Liver (tissue), 9 donors: Measurements from ENCODE around the gene ZNF471. TPM values are rescaled to one million over a fixed set of nuclear protein-coding genes. Genes with fewer than 3 reads are reported as not detected.

Source experiments
- DNase-seq: peaks from one replicate; pipeline ENCODE4 v3.0.0-alpha.2; 2017; ENCODE audit warnings: low spot score
- H3K27ac ChIP-seq, 2 donors: one replicate each; pipeline ENCODE4 v1.7.0; 2013; ENCODE audit warnings: inconsistent platforms in 2 of 2, low read length in 2 of 2, control low read depth in 1 of 2, low read depth in 1 of 2, mild to moderate bottlenecking in 1 of 2
- H3K27me3 ChIP-seq, 4 donors: one replicate each; pipeline versions ENCODE4 v1.6.1 to v1.7.0; 2013; ENCODE audit warnings: low read length in 3 of 4, inconsistent platforms in 1 of 4, mild to moderate bottlenecking in 1 of 4, moderate library complexity in 1 of 4; ENCODE audit not compliant: control insufficient read depth in 4 of 4, insufficient read depth in 4 of 4
- H3K36me3 ChIP-seq, 4 donors: one replicate each; pipeline versions ENCODE4 v1.6.1 to v1.7.0; 2013; ENCODE audit warnings: low read length in 3 of 4, mild to moderate bottlenecking in 3 of 4, low read depth in 1 of 4, moderate library complexity in 1 of 4; ENCODE audit not compliant: control insufficient read depth in 4 of 4, insufficient read depth in 3 of 4
- H3K4me1 ChIP-seq, 4 donors: one replicate each; pipeline versions ENCODE4 v1.6.1 to v1.7.0; 2013; ENCODE audit warnings: low read length in 3 of 4, mild to moderate bottlenecking in 3 of 4, moderate library complexity in 1 of 4; ENCODE audit not compliant: control insufficient read depth in 4 of 4, insufficient read depth in 4 of 4
- H3K4me3 ChIP-seq, 3 donors: one replicate each; pipeline versions ENCODE4 v1.6.1 to v1.7.0; 2013; ENCODE audit warnings: low read length in 3 of 3, control low read depth in 1 of 3, low read depth in 1 of 3, mild to moderate bottlenecking in 1 of 3
- H3K9ac ChIP-seq, 2 donors: one replicate each; pipeline ENCODE4 v1.7.0; 2013; ENCODE audit warnings: low read length in 2 of 2, mild to moderate bottlenecking in 2 of 2, moderate library complexity in 2 of 2, control low read depth in 1 of 2, low read depth in 1 of 2
- H3K9me3 ChIP-seq, 4 donors: one replicate each; pipeline versions ENCODE4 v1.6.1 to v1.7.0; 2013; ENCODE audit warnings: low read length in 3 of 4; ENCODE audit not compliant: control insufficient read depth in 4 of 4
- EGR1 ChIP-seq, 2 donors: IDR thresholded peaks; 2 replicates each; pipeline ENCODE4 v1.6.1; 2016 to 2018; ENCODE audit warnings: antibody characterized with exemption in 2 of 2, low read depth in 2 of 2
- FOXA1 ChIP-seq: IDR thresholded peaks from 2 replicates; pipeline ENCODE4 v1.6.1; 2016; ENCODE audit warnings: antibody characterized with exemption
- GABPA ChIP-seq, 2 donors: IDR thresholded peaks in 1 of 2; conservative IDR thresholded peaks in 1 of 2; 2 replicates each; pipeline ENCODE4 v1.6.1; 2016; ENCODE audit warnings: antibody characterized with exemption in 2 of 2, mild to moderate bottlenecking in 1 of 2, moderate library complexity in 1 of 2
- HNF4A ChIP-seq, 2 donors: conservative IDR thresholded peaks; 2 replicates each; pipeline ENCODE4 v1.6.1; 2016; ENCODE audit warnings: antibody characterized with exemption in 2 of 2, mild to moderate bottlenecking in 2 of 2
- HNF4G ChIP-seq: IDR thresholded peaks from 2 replicates; pipeline ENCODE4 v1.6.1; 2016; ENCODE audit warnings: antibody characterized with exemption
- JUND ChIP-seq, 2 donors: IDR thresholded peaks; 2 replicates each; pipeline ENCODE4 v1.6.1; 2016; ENCODE audit warnings: antibody characterized with exemption in 2 of 2
- NR2F2 ChIP-seq: IDR thresholded peaks from 2 replicates; pipeline ENCODE4 v1.6.1; 2016; ENCODE audit warnings: antibody characterized with exemption
- RAD21 ChIP-seq, 2 donors: IDR thresholded peaks; 2 replicates each; pipeline ENCODE4 v1.6.1; 2016; ENCODE audit warnings: antibody characterized with exemption in 2 of 2, mild to moderate bottlenecking in 2 of 2
- RXRA ChIP-seq, 2 donors: IDR thresholded peaks; 2 replicates each; pipeline ENCODE4 v1.6.1; 2017 to 2018; ENCODE audit warnings: antibody characterized with exemption in 2 of 2, mild to moderate bottlenecking in 1 of 2
- SP1 ChIP-seq: IDR thresholded peaks from 2 replicates; pipeline ENCODE4 v1.6.1; 2018; ENCODE audit warnings: antibody characterized with exemption, mild to moderate bottlenecking
- TAF1 ChIP-seq: conservative IDR thresholded peaks from 2 replicates; pipeline ENCODE4 v1.6.1; 2016; ENCODE audit warnings: antibody characterized with exemption, mild to moderate bottlenecking
- WGBS: extraction: QIAGEN DNeasy Blood & Tissue Kit; methylation state at CpG from one replicate; pipeline ENCODE4 v1.1.7; 2013; 5-methylcytosine and 5-hydroxymethylcytosine counted together
- polyA plus RNA-seq, 2 donors: library from polyadenylated mRNA; stranded (reverse) in 1 of 2; unstranded in 1 of 2; fragments of 200-250 nt in 1 of 2; fragments of >200 nt in 1 of 2; fragmentation: Nextera tagmentation in 1 of 2; extraction: Ambion mirVana in 1 of 2; gene quantifications; one replicate each; pipeline versions ENCODE4 v1.2.1 to v1.2.3, GENCODE V29; 2013 to 2015
- total RNA-seq, 2 donors: library from RNA; depleted of rRNA; stranded (reverse); fragments of >200 nt; gene quantifications; one replicate each; pipeline ENCODE4 v1.2.3, GENCODE V29; 2014
- TF ChIP-seq, protein P1 (sequence below): IDR thresholded peaks from 2 replicates; pipeline ENCODE4 v1.6.1; 2016; ENCODE audit warnings: antibody characterized with exemption
- TF ChIP-seq, protein P2 (sequence below): IDR thresholded peaks from 2 replicates; pipeline ENCODE4 v1.6.1; 2016; ENCODE audit warnings: antibody characterized with exemption
- TF ChIP-seq, protein P3 (sequence below): IDR thresholded peaks from 2 replicates; pipeline ENCODE4 v1.6.1; 2016; ENCODE audit warnings: antibody characterized with exemption, mild to moderate bottlenecking
- TF ChIP-seq, protein P4 (sequence below): IDR thresholded peaks from 2 replicates; pipeline ENCODE4 v1.6.1; 2016; ENCODE audit warnings: antibody characterized with exemption
- TF ChIP-seq, protein P5 (sequence below): fragments of 150-350 bp; IDR thresholded peaks from 2 replicates; pipeline ENCODE4 v1.5.1; 2017; ENCODE audit warnings: improper control_type of control experiment, low read depth, low read length; ENCODE audit not compliant: missing input control
- donor health status: healthy.
- donor health status: healthy.
- donor health status: healthy.
- donor health status: healthy.
- donor health status: healthy.

Gene ZNF471
- total and polyA plus RNA-seq, 4 donors = 0.77 to 2.3 (median 0.96) TPM

DNA sequence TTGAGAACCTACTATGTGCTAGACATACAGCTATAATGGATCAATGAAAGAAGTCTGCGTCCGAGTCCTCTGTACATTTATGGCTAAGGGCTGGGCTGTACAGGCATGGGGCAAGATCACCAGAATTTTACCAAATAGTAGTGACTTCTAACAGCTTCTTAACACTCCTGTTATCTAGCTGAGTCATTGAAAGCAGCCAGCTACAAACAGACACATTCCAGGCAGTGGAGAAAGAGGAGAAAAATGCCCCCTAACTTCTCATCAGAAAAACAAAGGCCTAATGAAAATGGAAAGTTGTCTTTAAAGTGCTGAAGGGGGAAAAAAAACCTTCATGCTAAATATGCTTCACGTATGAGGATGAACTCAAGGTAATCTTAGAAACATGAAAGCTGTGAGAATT lies 16.3 kb upstream of the ZNF471 start:
- WGBS = 90% methylated on average over 3 of the region's 3 CpGs
- Histone ChIP-seq H3K27ac (no peak overlapping the region), H3K27me3 (no peaks in the 10 kb centered on the region), H3K4me1 (no peaks in the 10 kb centered on the region), H3K36me3 (peaks cover 0 to 6% (median 0%) of the 10 kb centered on the region in 4 donors), H3K4me3 (no peak overlapping the region), H3K9me3 (peaks cover 34 to 49% (median 38%) of the 10 kb centered on the region in 4 donors), H3K9ac (no peak overlapping the region)
- DNase-seq = no peak
- TF ChIP-seq, protein P1, sequence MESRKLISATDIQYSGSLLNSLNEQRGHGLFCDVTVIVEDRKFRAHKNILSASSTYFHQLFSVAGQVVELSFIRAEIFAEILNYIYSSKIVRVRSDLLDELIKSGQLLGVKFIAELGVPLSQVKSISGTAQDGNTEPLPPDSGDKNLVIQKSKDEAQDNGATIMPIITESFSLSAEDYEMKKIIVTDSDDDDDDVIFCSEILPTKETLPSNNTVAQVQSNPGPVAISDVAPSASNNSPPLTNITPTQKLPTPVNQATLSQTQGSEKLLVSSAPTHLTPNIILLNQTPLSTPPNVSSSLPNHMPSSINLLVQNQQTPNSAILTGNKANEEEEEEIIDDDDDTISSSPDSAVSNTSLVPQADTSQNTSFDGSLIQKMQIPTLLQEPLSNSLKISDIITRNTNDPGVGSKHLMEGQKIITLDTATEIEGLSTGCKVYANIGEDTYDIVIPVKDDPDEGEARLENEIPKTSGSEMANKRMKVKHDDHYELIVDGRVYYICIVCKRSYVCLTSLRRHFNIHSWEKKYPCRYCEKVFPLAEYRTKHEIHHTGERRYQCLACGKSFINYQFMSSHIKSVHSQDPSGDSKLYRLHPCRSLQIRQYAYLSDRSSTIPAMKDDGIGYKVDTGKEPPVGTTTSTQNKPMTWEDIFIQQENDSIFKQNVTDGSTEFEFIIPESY = no peak
- TF ChIP-seq, protein P2, sequence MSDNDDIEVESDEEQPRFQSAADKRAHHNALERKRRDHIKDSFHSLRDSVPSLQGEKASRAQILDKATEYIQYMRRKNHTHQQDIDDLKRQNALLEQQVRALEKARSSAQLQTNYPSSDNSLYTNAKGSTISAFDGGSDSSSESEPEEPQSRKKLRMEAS = no peak
- no peak for TF ChIP-seq RAD21 (IDR thresholded peaks at IDR 0.05)
- TF ChIP-seq JUND (IDR thresholded peaks at IDR 0.05) = no peak
- TF ChIP-seq, protein P3, sequence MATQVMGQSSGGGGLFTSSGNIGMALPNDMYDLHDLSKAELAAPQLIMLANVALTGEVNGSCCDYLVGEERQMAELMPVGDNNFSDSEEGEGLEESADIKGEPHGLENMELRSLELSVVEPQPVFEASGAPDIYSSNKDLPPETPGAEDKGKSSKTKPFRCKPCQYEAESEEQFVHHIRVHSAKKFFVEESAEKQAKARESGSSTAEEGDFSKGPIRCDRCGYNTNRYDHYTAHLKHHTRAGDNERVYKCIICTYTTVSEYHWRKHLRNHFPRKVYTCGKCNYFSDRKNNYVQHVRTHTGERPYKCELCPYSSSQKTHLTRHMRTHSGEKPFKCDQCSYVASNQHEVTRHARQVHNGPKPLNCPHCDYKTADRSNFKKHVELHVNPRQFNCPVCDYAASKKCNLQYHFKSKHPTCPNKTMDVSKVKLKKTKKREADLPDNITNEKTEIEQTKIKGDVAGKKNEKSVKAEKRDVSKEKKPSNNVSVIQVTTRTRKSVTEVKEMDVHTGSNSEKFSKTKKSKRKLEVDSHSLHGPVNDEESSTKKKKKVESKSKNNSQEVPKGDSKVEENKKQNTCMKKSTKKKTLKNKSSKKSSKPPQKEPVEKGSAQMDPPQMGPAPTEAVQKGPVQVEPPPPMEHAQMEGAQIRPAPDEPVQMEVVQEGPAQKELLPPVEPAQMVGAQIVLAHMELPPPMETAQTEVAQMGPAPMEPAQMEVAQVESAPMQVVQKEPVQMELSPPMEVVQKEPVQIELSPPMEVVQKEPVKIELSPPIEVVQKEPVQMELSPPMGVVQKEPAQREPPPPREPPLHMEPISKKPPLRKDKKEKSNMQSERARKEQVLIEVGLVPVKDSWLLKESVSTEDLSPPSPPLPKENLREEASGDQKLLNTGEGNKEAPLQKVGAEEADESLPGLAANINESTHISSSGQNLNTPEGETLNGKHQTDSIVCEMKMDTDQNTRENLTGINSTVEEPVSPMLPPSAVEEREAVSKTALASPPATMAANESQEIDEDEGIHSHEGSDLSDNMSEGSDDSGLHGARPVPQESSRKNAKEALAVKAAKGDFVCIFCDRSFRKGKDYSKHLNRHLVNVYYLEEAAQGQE = no peak
- TF ChIP-seq NR2F2 = no peak
- TF ChIP-seq RXRA (IDR thresholded peaks at IDR 0.05) = no peak
- no peak for TF ChIP-seq GABPA (IDR thresholded peaks at IDR 0.05 in 1 of 2, conservative IDR thresholded peaks at IDR 0.05 in 1 of 2)
- TF ChIP-seq SP1 = no peak
- TF ChIP-seq HNF4A (conservative IDR thresholded peaks at IDR 0.05) = no peak
- TF ChIP-seq EGR1 (IDR thresholded peaks at IDR 0.05; ENCODE audit: low read depth in 2 of 2) = no peak
- no peak for TF ChIP-seq HNF4G
- TF ChIP-seq, protein P4, sequence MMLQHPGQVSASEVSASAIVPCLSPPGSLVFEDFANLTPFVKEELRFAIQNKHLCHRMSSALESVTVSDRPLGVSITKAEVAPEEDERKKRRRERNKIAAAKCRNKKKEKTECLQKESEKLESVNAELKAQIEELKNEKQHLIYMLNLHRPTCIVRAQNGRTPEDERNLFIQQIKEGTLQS = no peak
- TF ChIP-seq, protein P5, sequence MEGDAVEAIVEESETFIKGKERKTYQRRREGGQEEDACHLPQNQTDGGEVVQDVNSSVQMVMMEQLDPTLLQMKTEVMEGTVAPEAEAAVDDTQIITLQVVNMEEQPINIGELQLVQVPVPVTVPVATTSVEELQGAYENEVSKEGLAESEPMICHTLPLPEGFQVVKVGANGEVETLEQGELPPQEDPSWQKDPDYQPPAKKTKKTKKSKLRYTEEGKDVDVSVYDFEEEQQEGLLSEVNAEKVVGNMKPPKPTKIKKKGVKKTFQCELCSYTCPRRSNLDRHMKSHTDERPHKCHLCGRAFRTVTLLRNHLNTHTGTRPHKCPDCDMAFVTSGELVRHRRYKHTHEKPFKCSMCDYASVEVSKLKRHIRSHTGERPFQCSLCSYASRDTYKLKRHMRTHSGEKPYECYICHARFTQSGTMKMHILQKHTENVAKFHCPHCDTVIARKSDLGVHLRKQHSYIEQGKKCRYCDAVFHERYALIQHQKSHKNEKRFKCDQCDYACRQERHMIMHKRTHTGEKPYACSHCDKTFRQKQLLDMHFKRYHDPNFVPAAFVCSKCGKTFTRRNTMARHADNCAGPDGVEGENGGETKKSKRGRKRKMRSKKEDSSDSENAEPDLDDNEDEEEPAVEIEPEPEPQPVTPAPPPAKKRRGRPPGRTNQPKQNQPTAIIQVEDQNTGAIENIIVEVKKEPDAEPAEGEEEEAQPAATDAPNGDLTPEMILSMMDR = no peak

DNA sequence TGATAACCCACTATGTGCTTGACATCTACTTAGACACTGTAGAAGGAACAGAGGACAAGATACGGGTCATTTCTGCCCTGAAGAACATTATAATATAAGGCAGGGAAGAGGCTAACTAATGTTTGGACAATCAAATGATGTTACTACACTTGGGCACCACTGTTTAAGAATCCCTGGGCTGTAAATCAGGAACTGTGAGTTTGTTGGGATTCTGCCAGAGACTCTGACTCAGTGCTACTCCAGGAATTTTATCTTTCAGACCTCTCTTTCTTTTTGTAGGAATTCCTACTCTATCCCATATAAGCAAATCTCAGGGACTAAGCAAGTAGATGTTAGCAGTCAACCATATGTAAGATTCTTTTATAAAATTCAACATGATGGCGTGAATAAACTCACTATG lies 3.1 kb upstream of the ZNF471 start:
- peaks cover 19 to 43% (median 21%) of the 10 kb centered on the region in 4 donors for H3K9me3 ChIP-seq
- H3K4me1 ChIP-seq = peaks cover 0 to 10% (median 6%) of the 10 kb centered on the region in 4 donors
- no peak overlapping the region for H3K4me3 ChIP-seq
- H3K27ac ChIP-seq = no peak overlapping the region
- H3K9ac ChIP-seq = no peak overlapping the region
- H3K27me3 ChIP-seq = no peaks in the 10 kb centered on the region
- DNase-seq = no peak
- 92% methylated on average over 2 of the region's 2 CpGs for WGBS
- peaks cover 0 to 2% (median 0%) of the 10 kb centered on the region in 4 donors for H3K36me3 ChIP-seq
- TF ChIP-seq GABPA (IDR thresholded peaks at IDR 0.05 in 1 of 2, conservative IDR thresholded peaks at IDR 0.05 in 1 of 2) = no peak
- no peak for TF ChIP-seq NR2F2
- no peak for TF ChIP-seq TAF1
- TF ChIP-seq SP1 = no peak
- TF ChIP-seq FOXA1 = no peak
- TF ChIP-seq, protein P1 = no peak
- TF ChIP-seq, protein P3 = no peak
- TF ChIP-seq RAD21 (IDR thresholded peaks at IDR 0.05) = no peak
